ENCODE results near the gene TANC2. TPM values are rescaled to one million over a fixed set of nuclear protein-coding genes. Genes with fewer than 3 reads are reported as not detected.

The TANC2 gene
- total RNA-seq, 1 experiment from 2014 or later = 53.2 TPM

GRCh38 chr17:62974788-62975187 is 8.8 kb downstream of the TANC2 start:
- TF ChIP-seq, protein P1, sequence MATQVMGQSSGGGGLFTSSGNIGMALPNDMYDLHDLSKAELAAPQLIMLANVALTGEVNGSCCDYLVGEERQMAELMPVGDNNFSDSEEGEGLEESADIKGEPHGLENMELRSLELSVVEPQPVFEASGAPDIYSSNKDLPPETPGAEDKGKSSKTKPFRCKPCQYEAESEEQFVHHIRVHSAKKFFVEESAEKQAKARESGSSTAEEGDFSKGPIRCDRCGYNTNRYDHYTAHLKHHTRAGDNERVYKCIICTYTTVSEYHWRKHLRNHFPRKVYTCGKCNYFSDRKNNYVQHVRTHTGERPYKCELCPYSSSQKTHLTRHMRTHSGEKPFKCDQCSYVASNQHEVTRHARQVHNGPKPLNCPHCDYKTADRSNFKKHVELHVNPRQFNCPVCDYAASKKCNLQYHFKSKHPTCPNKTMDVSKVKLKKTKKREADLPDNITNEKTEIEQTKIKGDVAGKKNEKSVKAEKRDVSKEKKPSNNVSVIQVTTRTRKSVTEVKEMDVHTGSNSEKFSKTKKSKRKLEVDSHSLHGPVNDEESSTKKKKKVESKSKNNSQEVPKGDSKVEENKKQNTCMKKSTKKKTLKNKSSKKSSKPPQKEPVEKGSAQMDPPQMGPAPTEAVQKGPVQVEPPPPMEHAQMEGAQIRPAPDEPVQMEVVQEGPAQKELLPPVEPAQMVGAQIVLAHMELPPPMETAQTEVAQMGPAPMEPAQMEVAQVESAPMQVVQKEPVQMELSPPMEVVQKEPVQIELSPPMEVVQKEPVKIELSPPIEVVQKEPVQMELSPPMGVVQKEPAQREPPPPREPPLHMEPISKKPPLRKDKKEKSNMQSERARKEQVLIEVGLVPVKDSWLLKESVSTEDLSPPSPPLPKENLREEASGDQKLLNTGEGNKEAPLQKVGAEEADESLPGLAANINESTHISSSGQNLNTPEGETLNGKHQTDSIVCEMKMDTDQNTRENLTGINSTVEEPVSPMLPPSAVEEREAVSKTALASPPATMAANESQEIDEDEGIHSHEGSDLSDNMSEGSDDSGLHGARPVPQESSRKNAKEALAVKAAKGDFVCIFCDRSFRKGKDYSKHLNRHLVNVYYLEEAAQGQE (IDR thresholded peaks at IDR 0.05; ENCODE audit: low read depth) = no peak
- TF ChIP-seq SP1 (IDR thresholded peaks at IDR 0.05; ENCODE audit: low read depth) = no peak
- TF ChIP-seq ZFX (IDR thresholded peaks at IDR 0.05) = no peak
- TF ChIP-seq ELF1 (IDR thresholded peaks at IDR 0.05; ENCODE audit: borderline replicate concordance, low read depth) = no peak
- no peak for TF ChIP-seq SIN3A (IDR thresholded peaks at IDR 0.05; ENCODE audit: low read depth)
- TF ChIP-seq CTCF (IDR thresholded peaks at IDR 0.05 in 2 of 3, conservative IDR thresholded peaks at IDR 0.05 in 1 of 3; ENCODE audit: borderline replicate concordance in 1 of 3, insufficient read depth in 1 of 3, low read depth in 2 of 3, low read length in 2 of 3) = no peak
- TF ChIP-seq TCF7L2 (IDR thresholded peaks at IDR 0.05; ENCODE audit: borderline replicate concordance, extremely low read depth, insufficient read depth, insufficient read length) = no peak
- no peak for TF ChIP-seq EGR1 (IDR thresholded peaks at IDR 0.05; ENCODE audit: low read depth)
- TF ChIP-seq CEBPB (IDR thresholded peaks at IDR 0.05; ENCODE audit: low read depth) = no peak
- TF ChIP-seq POLR2A (IDR thresholded peaks at IDR 0.05; ENCODE audit: borderline replicate concordance, extremely low read depth, insufficient read depth, insufficient read length) = no peak
- TF ChIP-seq ZBTB33 (IDR thresholded peaks at IDR 0.05; ENCODE audit: extremely low read depth, insufficient replicate concordance, low read length) = no peak
- no peak for TF ChIP-seq SRF (IDR thresholded peaks at IDR 0.05; ENCODE audit: low read depth)
- no peak for TF ChIP-seq POLR2AphosphoS5 (IDR thresholded peaks at IDR 0.05; ENCODE audit: low read depth, low read length)
- BruUV-seq (replicated peaks) = no TSS peak
- intact Hi-C loops (cut with micrococcal nuclease) = no loop called here
- no peak for DNase-seq (ENCODE audit: low read depth, low spot score)
- Histone ChIP-seq H4K20me1 (ENCODE audit: insufficient read depth) (no peaks in the 10 kb centered on the region), H3K27me3 (ENCODE audit: insufficient read depth, low read length) (no peaks in the 10 kb centered on the region), H3K9me3 (ENCODE audit: control insufficient read depth in 1 of 2, insufficient read depth in 1 of 2, low read depth in 1 of 2, low read length in 2 of 2) (peaks cover 0 to 7% of the 10 kb centered on the region in 2 experiments; a peak in 2 of 4 replicates), H3K9ac (ENCODE audit: low read length) (no peak overlapping the region), H3K4me3 (replicated peaks in 1 of 2; ENCODE audit: low read depth in 1 of 2, low read length in 2 of 2) (no peak overlapping the region), H3K4me1 (ENCODE audit: control insufficient read depth in 1 of 2, insufficient read depth in 2 of 2, low read length in 2 of 2) (no peaks in the 10 kb centered on the region), H2AFZ (ENCODE audit: low read depth, low read length, poor library complexity, severe bottlenecking) (no peak overlapping the region), H3K4me2 (ENCODE audit: low read length) (no peak overlapping the region), H3K9me2 (ENCODE audit: insufficient read depth) (no peaks in the 10 kb centered on the region), H3K27ac (ENCODE audit: low read depth, low read length) (no peak overlapping the region), H3K36me3 (ENCODE audit: control insufficient read depth in 1 of 2, insufficient read depth in 2 of 2, low read length in 2 of 2) (no peaks in the 10 kb centered on the region), H3K79me2 (ENCODE audit: insufficient read depth, low read length) (peaks cover 76% of the 10 kb centered on the region)
- ChIA-PET CTCF (interaction anchor here (1.8 kb wide), 1 partner anchor 9 kb away, joined by 3 read pairs; no protein-coding TSS in a partner anchor), RAD21 (ENCODE audit: low non-redundant PET in 1 of 2, low total read pairs in 2 of 2, uncharacterized antibody in 2 of 2, unreplicated experiment in 2 of 2) (no interaction called here), POLR2A (no interaction called here)
- no peak for ATAC-seq

Measured in HCT116 (cell line).